Measurements from ENCODE around the gene HLA-DOB. TPM values are rescaled to one million over a fixed set of nuclear protein-coding genes. Genes with fewer than 3 reads are reported as not detected.
A peak's percentile ranks its signal among the peaks of the same experiment; 100 is the strongest.
"Not testable (repeated sequence)": the region's sequence is repeated elsewhere in the genome, so short reads cannot be mapped to it uniquely, and the experiment has no call there.

Gene HLA-DOB
- total RNA-seq, 3 donors from 2014 or later (not counting 1 experiment from before 2014, with no cell fraction given), result 4.2 to 13.7 (median 10.4) TPM

- peaks cover 33 to 64% of the 10 kb centered on the region in 2 donors for H3K27me3 Mint-ChIP-seq (ENCODE audit: low read depth in 2 of 2)
Measured at GRCh38 chr6:32792901-32793435, 23.8 kb downstream of the HLA-DOB start.

GRCh38 chr6:32790306-32790705 is 26.5 kb downstream of the HLA-DOB start:
- intact Hi-C loops (cut with micrococcal nuclease), result no loop called here
- ATAC-seq, result no peak
- 64% methylated on average over 2 of the region's 2 CpGs for WGBS (ENCODE audit: insufficient coverage)

More at GRCh38 chr6:32792901-32793435, 23.8 kb downstream of the HLA-DOB start:
- H3K36me3 ChIP-seq (ENCODE audit: control insufficient read depth, insufficient read depth, low read length), result no peaks in the 10 kb centered on the region
- no peak overlapping the region for H3K4me3 ChIP-seq (ENCODE audit: low read length)
- intact Hi-C loops (cut with micrococcal nuclease), result no loop called here
- no peak for TF ChIP-seq CTCF (IDR thresholded peaks at IDR 0.05)
- WGBS (ENCODE audit: insufficient coverage), result no CpG with 5 or more reads among the region's 3 CpGs
- H3K27ac ChIP-seq (ENCODE audit: low read length), result no peak overlapping the region
- Mint-ChIP-seq H3K27ac (no peak overlapping the region), H3K36me3 (no peaks in the 10 kb centered on the region), H3K4me3 (no peak overlapping the region), H3K4me1 (peaks cover 0 to 11% of the 10 kb centered on the region in 2 donors), H3K9me3 (no peaks in the 10 kb centered on the region)
- no peak for DNase-seq
- no peaks in the 10 kb centered on the region for H3K9me3 ChIP-seq (ENCODE audit: control insufficient read depth, insufficient read depth, low read length)
- no peak for ATAC-seq
- H3K4me1 ChIP-seq (ENCODE audit: control insufficient read depth, insufficient read depth, low read length), result peaks cover 12% of the 10 kb centered on the region
- peaks cover 9% of the 10 kb centered on the region for H3K27me3 ChIP-seq (ENCODE audit: control insufficient read depth, insufficient read depth, low read length)

GRCh38 chr6:32785781-32786533 is 30.8 kb downstream of the HLA-DOB start:
- intact Hi-C loops (cut with micrococcal nuclease), result loop anchor here (1.0 kb wide), 1 partner anchor 373 kb away; no protein-coding TSS in a partner anchor
- TF ChIP-seq CTCF (IDR thresholded peaks at IDR 0.05), result peak; percentile 67
- ATAC-seq, result peak; percentile 54 to 71 (median 66)
- no peaks in the 10 kb centered on the region for H3K9me3 ChIP-seq (ENCODE audit: control insufficient read depth, insufficient read depth, low read length)
- no peak overlapping the region for H3K4me3 ChIP-seq (ENCODE audit: low read length)
- peaks cover 22 to 56% of the 10 kb centered on the region in 2 donors for H3K27me3 Mint-ChIP-seq (ENCODE audit: low read depth in 2 of 2)
- H3K4me3 Mint-ChIP-seq, result no peak overlapping the region
- peak in 1 of 2 donors; percentile 70 for DNase-seq
- no peak overlapping the region for H3K27ac Mint-ChIP-seq
- H3K36me3 ChIP-seq (ENCODE audit: control insufficient read depth, insufficient read depth, low read length), result no peaks in the 10 kb centered on the region
- H3K4me1 ChIP-seq (ENCODE audit: control insufficient read depth, insufficient read depth, low read length), result no peaks in the 10 kb centered on the region
- peaks cover 7% of the 10 kb centered on the region for H3K36me3 Mint-ChIP-seq
- 32% methylated on average over 5 of the region's 5 CpGs for WGBS (ENCODE audit: insufficient coverage)
- peaks cover 8% of the 10 kb centered on the region for H3K27me3 ChIP-seq (ENCODE audit: control insufficient read depth, insufficient read depth, low read length)
- no peaks in the 10 kb centered on the region for H3K9me3 Mint-ChIP-seq
- H3K4me1 Mint-ChIP-seq, result no peaks in the 10 kb centered on the region
- no peak overlapping the region for H3K27ac ChIP-seq (ENCODE audit: low read length)

More at GRCh38 chr6:32790306-32790705, 26.5 kb downstream of the HLA-DOB start:
- Histone ChIP-seq H3K36me3 (ENCODE audit: control insufficient read depth, insufficient read depth, low read length) (no peaks in the 10 kb centered on the region), H3K27ac (ENCODE audit: low read length) (no peak overlapping the region), H3K9me3 (ENCODE audit: control insufficient read depth, insufficient read depth, low read length) (no peaks in the 10 kb centered on the region), H3K4me3 (ENCODE audit: low read length) (no peak overlapping the region), H3K4me1 (ENCODE audit: control insufficient read depth, insufficient read depth, low read length) (no peaks in the 10 kb centered on the region), H3K27me3 (ENCODE audit: control insufficient read depth, insufficient read depth, low read length) (peaks cover 9% of the 10 kb centered on the region)
- no peak for DNase-seq
- Mint-ChIP-seq H3K4me3 (no peak overlapping the region), H3K36me3 (no peaks in the 10 kb centered on the region), H3K27me3 (ENCODE audit: low read depth in 2 of 2) (peaks cover 36 to 74% of the 10 kb centered on the region in 2 donors), H3K27ac (no peak overlapping the region), H3K4me1 (no peaks in the 10 kb centered on the region), H3K9me3 (no peaks in the 10 kb centered on the region)
- no peak for TF ChIP-seq CTCF (IDR thresholded peaks at IDR 0.05)

- H3K4me1 Mint-ChIP-seq; H3K4me1 ChIP-seq (ENCODE audit: control insufficient read depth, insufficient read depth, low read length); H3K9me3 ChIP-seq (ENCODE audit: control insufficient read depth, insufficient read depth, low read length); H3K27ac ChIP-seq (ENCODE audit: low read length); H3K4me3 ChIP-seq (ENCODE audit: low read length); H3K4me3 Mint-ChIP-seq; H3K27ac Mint-ChIP-seq; DNase-seq; H3K36me3 ChIP-seq (ENCODE audit: control insufficient read depth, insufficient read depth, low read length); intact Hi-C loops (cut with micrococcal nuclease); H3K27me3 ChIP-seq (ENCODE audit: control insufficient read depth, insufficient read depth, low read length); H3K36me3 Mint-ChIP-seq; H3K9me3 Mint-ChIP-seq; ATAC-seq: not testable (repeated sequence)
- peaks cover 17 to 57% of the 10 kb centered on the region in 2 donors for H3K27me3 Mint-ChIP-seq (ENCODE audit: low read depth in 2 of 2)
Measured at GRCh38 chr6:32782923-32783322, 33.9 kb downstream of the HLA-DOB start.
